Measurements from ENCODE around the gene FRMPD2. TPM values are rescaled to one million over a fixed set of nuclear protein-coding genes. Genes with fewer than 3 reads are reported as not detected.

FRMPD2 gene, protein sequence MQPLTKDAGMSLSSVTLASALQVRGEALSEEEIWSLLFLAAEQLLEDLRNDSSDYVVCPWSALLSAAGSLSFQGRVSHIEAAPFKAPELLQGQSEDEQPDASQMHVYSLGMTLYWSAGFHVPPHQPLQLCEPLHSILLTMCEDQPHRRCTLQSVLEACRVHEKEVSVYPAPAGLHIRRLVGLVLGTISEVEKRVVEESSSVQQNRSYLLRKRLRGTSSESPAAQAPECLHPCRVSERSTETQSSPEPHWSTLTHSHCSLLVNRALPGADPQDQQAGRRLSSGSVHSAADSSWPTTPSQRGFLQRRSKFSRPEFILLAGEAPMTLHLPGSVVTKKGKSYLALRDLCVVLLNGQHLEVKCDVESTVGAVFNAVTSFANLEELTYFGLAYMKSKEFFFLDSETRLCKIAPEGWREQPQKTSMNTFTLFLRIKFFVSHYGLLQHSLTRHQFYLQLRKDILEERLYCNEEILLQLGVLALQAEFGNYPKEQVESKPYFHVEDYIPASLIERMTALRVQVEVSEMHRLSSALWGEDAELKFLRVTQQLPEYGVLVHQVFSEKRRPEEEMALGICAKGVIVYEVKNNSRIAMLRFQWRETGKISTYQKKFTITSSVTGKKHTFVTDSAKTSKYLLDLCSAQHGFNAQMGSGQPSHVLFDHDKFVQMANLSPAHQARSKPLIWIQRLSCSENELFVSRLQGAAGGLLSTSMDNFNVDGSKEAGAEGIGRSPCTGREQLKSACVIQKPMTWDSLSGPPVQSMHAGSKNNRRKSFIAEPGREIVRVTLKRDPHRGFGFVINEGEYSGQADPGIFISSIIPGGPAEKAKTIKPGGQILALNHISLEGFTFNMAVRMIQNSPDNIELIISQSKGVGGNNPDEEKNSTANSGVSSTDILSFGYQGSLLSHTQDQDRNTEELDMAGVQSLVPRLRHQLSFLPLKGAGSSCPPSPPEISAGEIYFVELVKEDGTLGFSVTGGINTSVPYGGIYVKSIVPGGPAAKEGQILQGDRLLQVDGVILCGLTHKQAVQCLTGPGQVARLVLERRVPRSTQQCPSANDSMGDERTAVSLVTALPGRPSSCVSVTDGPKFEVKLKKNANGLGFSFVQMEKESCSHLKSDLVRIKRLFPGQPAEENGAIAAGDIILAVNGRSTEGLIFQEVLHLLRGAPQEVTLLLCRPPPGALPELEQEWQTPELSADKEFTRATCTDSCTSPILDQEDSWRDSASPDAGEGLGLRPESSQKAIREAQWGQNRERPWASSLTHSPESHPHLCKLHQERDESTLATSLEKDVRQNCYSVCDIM (N-terminal part only)
- total RNA-seq (1 to 10 TPM in 1 of 2 donors, under 1 TPM in 1; 0.06 to 2.0 TPM), polyA plus RNA-seq (ENCODE audit: insufficient read length in 6 of 6) (1 to 10 TPM in 4 of 6 donors, under 1 TPM in 2; 0.37 to 3.2 (median 2.2) TPM)
- long read RNA-seq, donor 1 = 0 reads
- long read RNA-seq, donor 2 = 0 reads
- long read RNA-seq, donor 3 = 0 reads
- long read RNA-seq, donor 4 = 0 reads
- long read RNA-seq, donor 5 = 0 reads
- long read RNA-seq, donor 6 = 0 reads
- long read RNA-seq, donor 7 = 0 reads
- long read RNA-seq, donor 8 = 0 reads
- long read RNA-seq, donor 9 = 0 reads
- long read RNA-seq, donor 10, partial matches to known transcripts = 0 of 1 reads
- long read RNA-seq, donor 10, other reads (novel, unspliced or antisense) = 1 of 1 reads
- long read RNA-seq, donor 11 = 0 reads
- long read RNA-seq, donor 12 = 0 reads

DNA sequence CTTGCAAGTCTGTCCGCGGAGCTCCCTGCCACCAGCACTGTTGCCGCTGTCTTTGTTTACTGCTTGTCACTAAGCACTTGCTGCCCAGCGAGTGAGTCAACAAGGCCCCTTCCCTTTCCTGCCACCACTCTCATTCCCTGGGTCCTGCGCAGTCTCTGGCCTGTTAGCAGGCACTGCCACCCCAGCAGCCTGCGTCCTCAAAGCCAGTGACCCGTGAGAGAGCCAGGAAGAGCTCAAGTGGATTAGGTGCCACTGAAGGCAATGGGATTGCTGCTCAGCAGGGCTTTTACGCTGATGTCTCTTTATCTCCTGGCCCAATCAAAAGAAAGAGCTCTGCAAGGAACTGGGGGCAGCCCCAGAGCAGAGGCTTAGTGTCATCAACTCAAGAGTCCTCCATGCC, at the start of gene FRMPD2:
FRMPD2 (minus strand) TSS at position 61 of the 400 bp plus-strand sequence. CDS start 129 bp downstream, outside the sequence.
- intact Hi-C loops (cut with DNase I) = no loop called here
- no peak for ATAC-seq
- peak in 1 of 4 donors; percentile 11 for DNase-seq
- Histone ChIP-seq H3K4me1 (no peaks in the 10 kb centered on the region), H3K27me3 (peaks cover 0 to 7% of the 10 kb centered on the region in 2 donors), H3K4me3 (no peak within 1 kb of the TSS), H3K36me3 (no peaks in the 10 kb centered on the region), H3K9me3 (no peaks in the 10 kb centered on the region), H3K27ac (no peak within 1 kb of the TSS)
- TF ChIP-seq, protein P1, sequence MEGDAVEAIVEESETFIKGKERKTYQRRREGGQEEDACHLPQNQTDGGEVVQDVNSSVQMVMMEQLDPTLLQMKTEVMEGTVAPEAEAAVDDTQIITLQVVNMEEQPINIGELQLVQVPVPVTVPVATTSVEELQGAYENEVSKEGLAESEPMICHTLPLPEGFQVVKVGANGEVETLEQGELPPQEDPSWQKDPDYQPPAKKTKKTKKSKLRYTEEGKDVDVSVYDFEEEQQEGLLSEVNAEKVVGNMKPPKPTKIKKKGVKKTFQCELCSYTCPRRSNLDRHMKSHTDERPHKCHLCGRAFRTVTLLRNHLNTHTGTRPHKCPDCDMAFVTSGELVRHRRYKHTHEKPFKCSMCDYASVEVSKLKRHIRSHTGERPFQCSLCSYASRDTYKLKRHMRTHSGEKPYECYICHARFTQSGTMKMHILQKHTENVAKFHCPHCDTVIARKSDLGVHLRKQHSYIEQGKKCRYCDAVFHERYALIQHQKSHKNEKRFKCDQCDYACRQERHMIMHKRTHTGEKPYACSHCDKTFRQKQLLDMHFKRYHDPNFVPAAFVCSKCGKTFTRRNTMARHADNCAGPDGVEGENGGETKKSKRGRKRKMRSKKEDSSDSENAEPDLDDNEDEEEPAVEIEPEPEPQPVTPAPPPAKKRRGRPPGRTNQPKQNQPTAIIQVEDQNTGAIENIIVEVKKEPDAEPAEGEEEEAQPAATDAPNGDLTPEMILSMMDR (IDR thresholded peaks at IDR 0.05) = no peak

DNA sequence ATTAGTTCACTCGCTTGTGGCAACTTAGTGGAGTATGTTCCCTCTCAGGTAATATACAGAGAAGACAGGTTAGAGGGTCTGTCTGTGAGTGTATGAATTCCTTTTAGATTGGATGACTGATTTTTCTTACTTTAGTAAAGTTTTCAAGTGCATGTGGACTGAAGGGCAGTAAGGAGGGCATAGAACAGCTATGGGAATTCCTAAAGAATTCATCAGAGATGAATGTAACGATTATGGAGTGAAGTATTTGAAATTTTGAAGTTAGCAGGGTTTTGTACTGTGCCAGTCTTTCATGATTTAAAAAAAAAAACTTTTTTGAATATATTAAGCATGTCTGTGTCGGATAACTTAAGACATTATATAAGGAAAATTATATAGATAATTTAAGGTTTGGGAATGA, 47.5 kb upstream of the FRMPD2 start:
- no peak for ATAC-seq
- H3K9me3 ChIP-seq = no peaks in the 10 kb centered on the region
- H3K4me3 ChIP-seq = no peak overlapping the region
- H3K27ac ChIP-seq = no peak overlapping the region
- H3K36me3 ChIP-seq = no peaks in the 10 kb centered on the region
- TF ChIP-seq, protein P1 (IDR thresholded peaks at IDR 0.05) = no peak
- no peak for DNase-seq
- H3K27me3 ChIP-seq = no peaks in the 10 kb centered on the region
- no peaks in the 10 kb centered on the region for H3K4me1 ChIP-seq
- intact Hi-C loops (cut with DNase I) = no loop called here

DNA sequence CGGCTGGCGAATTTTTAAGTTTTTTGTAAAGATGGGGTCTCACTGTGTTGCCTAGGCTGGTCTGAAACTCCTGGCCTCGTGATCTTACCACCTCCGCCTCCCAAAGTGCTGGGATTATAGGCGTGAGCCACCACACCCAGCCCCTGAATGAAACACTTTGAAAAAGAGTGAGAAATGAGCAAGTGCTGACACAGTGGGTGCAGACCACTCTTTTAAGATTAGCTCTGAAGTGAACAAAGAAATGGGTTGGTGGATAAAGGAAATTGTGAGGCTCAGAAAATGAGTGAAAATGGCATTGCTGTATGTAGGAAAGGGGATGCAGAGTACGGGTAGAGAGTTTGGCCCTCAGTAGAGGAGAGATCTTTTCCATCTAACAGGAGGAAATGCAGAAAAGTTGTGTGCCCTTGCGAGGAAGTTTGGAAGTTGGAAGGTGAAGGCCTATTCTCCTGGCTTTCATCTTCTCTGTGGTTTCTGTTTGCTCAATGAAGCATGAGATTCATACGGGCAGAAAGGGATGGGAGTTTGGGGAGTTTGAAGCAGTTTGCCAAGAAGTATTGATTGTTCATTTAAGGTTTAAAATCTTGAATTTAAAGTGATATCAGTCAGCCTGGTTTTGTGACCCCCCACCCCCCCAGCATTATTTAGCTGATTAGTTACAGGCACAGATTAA, 43.0 kb upstream of the FRMPD2 start:
- TF ChIP-seq, protein P1 (IDR thresholded peaks at IDR 0.05) = no peak
- intact Hi-C loops (cut with DNase I) = no loop called here
- H3K27ac ChIP-seq = no peak overlapping the region

DNA sequence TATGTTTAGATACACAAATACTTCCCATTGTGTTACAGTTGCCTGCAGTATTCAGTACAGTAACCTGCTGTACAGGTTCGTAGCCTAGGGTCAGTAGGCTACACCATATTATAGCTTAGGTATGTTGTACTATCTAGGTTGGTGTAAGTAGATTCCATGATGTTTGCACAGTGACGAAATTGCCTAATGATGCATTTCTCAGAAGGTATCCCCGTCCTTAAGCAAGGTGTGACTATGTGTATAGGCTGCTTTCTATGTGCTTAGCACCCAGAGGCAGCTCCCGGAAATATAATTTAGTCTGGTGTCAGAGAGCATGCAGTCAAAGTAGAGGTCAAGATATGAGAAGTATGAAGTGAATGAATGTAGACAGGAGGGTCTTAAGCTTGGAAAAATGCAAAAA, 41.7 kb upstream of the FRMPD2 start:
- intact Hi-C loops (cut with DNase I) = no loop called here
- ATAC-seq (peak; percentile 81), DNase-seq (no peak)
- Histone ChIP-seq H3K4me3 (no peak overlapping the region), H3K4me1 (no peaks in the 10 kb centered on the region), H3K9me3 (no peaks in the 10 kb centered on the region), H3K27me3 (no peaks in the 10 kb centered on the region), H3K36me3 (no peaks in the 10 kb centered on the region), H3K27ac (no peak overlapping the region)
- TF ChIP-seq, protein P1 (IDR thresholded peaks at IDR 0.05) = no peak

More for the DNA sequence above, 43.0 kb upstream of the FRMPD2 start:
- Histone ChIP-seq H3K9me3 (no peaks in the 10 kb centered on the region), H3K4me1 (no peaks in the 10 kb centered on the region), H3K36me3 (no peaks in the 10 kb centered on the region), H3K27me3 (no peaks in the 10 kb centered on the region), H3K4me3 (no peak overlapping the region)
- DNase-seq (no peak), ATAC-seq (no peak)

All from left lung (tissue), 14 donors.